ENCODE results near the gene RFXAP.

The RFXAP gene

DNA sequence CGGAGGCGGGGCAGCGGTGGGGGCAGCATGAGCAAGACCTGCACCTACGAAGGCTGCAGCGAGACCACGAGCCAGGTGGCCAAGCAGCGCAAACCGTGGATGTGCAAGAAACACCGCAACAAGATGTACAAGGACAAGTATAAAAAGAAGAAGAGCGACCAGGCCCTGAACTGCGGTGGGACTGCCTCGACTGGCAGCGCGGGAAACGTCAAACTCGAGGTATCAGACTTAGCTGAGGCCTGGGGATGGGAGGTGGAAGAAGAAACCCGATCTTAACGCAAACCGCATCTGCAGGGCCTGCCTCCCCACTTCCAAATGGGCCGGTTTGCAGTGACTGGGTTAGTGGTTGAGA lies 693 bp downstream of the RFXAP start:
- Histone ChIP-seq H3K23ac (ENCODE audit: low read depth, low read length, poor library complexity) (peak overlapping the region; percentile 90), H3K9me3 (replicated peaks in 1 of 2; ENCODE audit: control insufficient read depth in 2 of 2, insufficient read depth in 1 of 2, low read depth in 1 of 2, low read length in 2 of 2) (no peaks in the 10 kb centered on the region), H3K9ac (ENCODE audit: low read depth, low read length, poor library complexity) (peak overlapping the region; percentile 89), H2BK12ac (ENCODE audit: low read length) (no peak overlapping the region), H3K79me1 (ENCODE audit: low read depth, low read length) (peaks cover 2% of the 10 kb centered on the region), H3K36me3 (replicated peaks in 1 of 2; ENCODE audit: control insufficient read depth in 2 of 2, insufficient read depth in 2 of 2, low read length in 2 of 2) (peaks cover 0 to 12% of the 10 kb centered on the region in 2 donors), H2AFZ (ENCODE audit: low read length) (peak overlapping the region; percentile 98), H4K91ac (ENCODE audit: low read depth, low read length, poor library complexity) (no peak overlapping the region), H3K18ac (ENCODE audit: low read length) (peak overlapping the region; percentile 96), H3K14ac (ENCODE audit: low read length) (peak overlapping the region; percentile 91), H2BK120ac (ENCODE audit: low read depth, low read length) (no peak overlapping the region), H2AK5ac (ENCODE audit: low read depth, low read length) (peak overlapping the region; percentile 54), H2BK5ac (ENCODE audit: low read length) (peak overlapping the region; percentile 60), H3K4me3 (ENCODE audit: low read length in 2 of 2) (peak overlapping the region; percentile 75 to 93), H3K4me2 (ENCODE audit: insufficient read depth, low read length, poor library complexity, severe bottlenecking) (peak overlapping the region; percentile 92), H3K27ac (replicated peaks; ENCODE audit: low read length) (no peak overlapping the region), H3K4ac (ENCODE audit: low read length) (no peak overlapping the region), H3K4me1 (ENCODE audit: control insufficient read depth in 2 of 2, insufficient read depth in 1 of 2, low read depth in 1 of 2, low read length in 2 of 2) (peaks cover 0 to 2% of the 10 kb centered on the region in 2 donors), H4K8ac (ENCODE audit: low read depth, low read length) (peak overlapping the region; percentile 19), H3K27me3 (ENCODE audit: control insufficient read depth in 3 of 3, insufficient read depth in 3 of 3, low read depth in 1 of 3, low read length in 3 of 3) (no peaks in the 10 kb centered on the region), H2BK15ac (ENCODE audit: low read length) (no peak overlapping the region)
- no CpG with 5 or more reads among the region's 20 CpGs for WGBS, 2 donors (ENCODE audit: extremely low coverage in 2 of 2, insufficient read length in 2 of 2, insufficient replicate concordance in 1 of 2)
- DNase-seq (ENCODE audit: low spot score) = peak; percentile 9

DNA sequence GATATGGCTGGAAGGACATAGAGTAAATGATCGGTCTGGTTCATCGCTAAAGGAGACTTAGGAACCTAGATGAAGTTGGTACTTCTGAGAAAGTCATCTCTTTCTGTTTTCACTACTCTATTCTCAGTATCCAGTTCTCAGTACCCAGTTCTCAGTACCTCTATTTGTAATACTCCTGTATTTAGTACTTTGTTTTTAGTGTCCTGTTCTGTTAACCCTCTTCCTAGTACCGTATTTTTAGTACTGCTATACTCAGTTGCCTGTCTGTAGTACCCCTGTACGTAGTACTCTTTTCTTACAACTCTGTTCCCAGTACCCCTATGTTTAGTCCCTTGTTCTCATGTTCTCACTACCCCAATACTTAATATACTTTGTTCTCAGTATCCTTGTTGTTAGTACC lies 1.2 kb downstream of the RFXAP start:
- no peak overlapping the region for H2AK5ac ChIP-seq (ENCODE audit: low read depth, low read length)
- peaks cover 0 to 17% of the 10 kb centered on the region in 2 donors for H3K36me3 ChIP-seq (replicated peaks in 1 of 2; ENCODE audit: control insufficient read depth in 2 of 2, insufficient read depth in 2 of 2, low read length in 2 of 2)
- no peak overlapping the region for H3K18ac ChIP-seq (ENCODE audit: low read length)
- no CpG with 5 or more reads among the region's 4 CpGs for WGBS, 2 donors (ENCODE audit: extremely low coverage in 2 of 2, insufficient read length in 2 of 2, insufficient replicate concordance in 1 of 2)
- H3K4ac ChIP-seq (ENCODE audit: low read length) = no peak overlapping the region
- no peak overlapping the region for H3K9ac ChIP-seq (ENCODE audit: low read depth, low read length, poor library complexity)
- H4K8ac ChIP-seq (ENCODE audit: low read depth, low read length) = no peak overlapping the region
- peak overlapping the region; percentile 75 to 93 for H3K4me3 ChIP-seq (ENCODE audit: low read length in 2 of 2)
- no peak overlapping the region for H4K91ac ChIP-seq (ENCODE audit: low read depth, low read length, poor library complexity)
- H3K23ac ChIP-seq (ENCODE audit: low read depth, low read length, poor library complexity) = no peak overlapping the region
- H3K4me2 ChIP-seq (ENCODE audit: insufficient read depth, low read length, poor library complexity, severe bottlenecking) = peak overlapping the region; percentile 92
- H2BK120ac ChIP-seq (ENCODE audit: low read depth, low read length) = no peak overlapping the region
- H3K79me1 ChIP-seq (ENCODE audit: low read depth, low read length) = peaks cover 2% of the 10 kb centered on the region
- H3K9me3 ChIP-seq (replicated peaks in 1 of 2; ENCODE audit: control insufficient read depth in 2 of 2, insufficient read depth in 1 of 2, low read depth in 1 of 2, low read length in 2 of 2) = no peaks in the 10 kb centered on the region
- H3K27ac ChIP-seq (replicated peaks; ENCODE audit: low read length) = no peak overlapping the region
- no peaks in the 10 kb centered on the region for H3K27me3 ChIP-seq (ENCODE audit: control insufficient read depth in 3 of 3, insufficient read depth in 3 of 3, low read depth in 1 of 3, low read length in 3 of 3)
- H2BK12ac ChIP-seq (ENCODE audit: low read length) = no peak overlapping the region
- DNase-seq (ENCODE audit: low spot score) = no peak
- H2AFZ ChIP-seq (ENCODE audit: low read length) = no peak overlapping the region
- H2BK5ac ChIP-seq (ENCODE audit: low read length) = no peak overlapping the region
- H3K14ac ChIP-seq (ENCODE audit: low read length) = no peak overlapping the region
- H2BK15ac ChIP-seq (ENCODE audit: low read length) = no peak overlapping the region
- H3K4me1 ChIP-seq (ENCODE audit: control insufficient read depth in 2 of 2, insufficient read depth in 1 of 2, low read depth in 1 of 2, low read length in 2 of 2) = peaks cover 0 to 2% of the 10 kb centered on the region in 2 donors

GRCh38 chr13:36822785-36823184 lies 3.8 kb downstream of the RFXAP start:
- no peak for DNase-seq (ENCODE audit: low spot score)

DNA sequence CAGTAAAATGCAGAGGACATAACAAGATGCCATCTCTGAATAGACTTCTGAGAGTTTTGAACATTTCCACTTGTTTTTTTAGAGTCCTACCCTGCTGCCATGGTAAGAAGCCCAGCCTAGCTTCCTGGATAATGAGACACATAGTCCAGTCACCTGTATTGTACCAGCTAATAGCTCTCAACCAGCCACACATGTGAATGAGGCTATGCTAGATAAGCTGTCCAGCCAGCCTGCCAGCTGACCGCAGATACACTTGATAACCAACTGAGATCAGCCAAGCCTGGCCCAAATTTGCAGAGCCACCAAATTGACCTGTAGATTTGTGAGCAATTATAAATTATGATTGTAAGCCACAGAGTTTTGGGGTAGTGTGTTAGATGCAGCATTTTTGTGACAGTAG lies 10.7 kb downstream of the RFXAP start:
- H3K27ac ChIP-seq (replicated peaks; ENCODE audit: low read length) = no peak overlapping the region
- no peak overlapping the region for H2AK5ac ChIP-seq (ENCODE audit: low read depth, low read length)
- no peak overlapping the region for H2BK15ac ChIP-seq (ENCODE audit: low read length)
- H2BK12ac ChIP-seq (ENCODE audit: low read length) = no peak overlapping the region
- no peak overlapping the region for H2BK5ac ChIP-seq (ENCODE audit: low read length)
- H3K9me3 ChIP-seq (replicated peaks in 1 of 2; ENCODE audit: control insufficient read depth in 2 of 2, insufficient read depth in 1 of 2, low read depth in 1 of 2, low read length in 2 of 2) = no peaks in the 10 kb centered on the region
- peaks cover 0 to 78% of the 10 kb centered on the region in 2 donors for H3K36me3 ChIP-seq (replicated peaks in 1 of 2; ENCODE audit: control insufficient read depth in 2 of 2, insufficient read depth in 2 of 2, low read length in 2 of 2)
- H4K91ac ChIP-seq (ENCODE audit: low read depth, low read length, poor library complexity) = no peak overlapping the region
- no peak overlapping the region for H2AFZ ChIP-seq (ENCODE audit: low read length)
- no peak overlapping the region for H4K8ac ChIP-seq (ENCODE audit: low read depth, low read length)
- no peak overlapping the region for H3K23ac ChIP-seq (ENCODE audit: low read depth, low read length, poor library complexity)
- no peaks in the 10 kb centered on the region for H3K27me3 ChIP-seq (ENCODE audit: control insufficient read depth in 3 of 3, insufficient read depth in 3 of 3, low read depth in 1 of 3, low read length in 3 of 3)
- H3K9ac ChIP-seq (ENCODE audit: low read depth, low read length, poor library complexity) = no peak overlapping the region
- no peak overlapping the region for H3K4me2 ChIP-seq (ENCODE audit: insufficient read depth, low read length, poor library complexity, severe bottlenecking)
- no peaks in the 10 kb centered on the region for H3K79me1 ChIP-seq (ENCODE audit: low read depth, low read length)
- no peak overlapping the region for H2BK120ac ChIP-seq (ENCODE audit: low read depth, low read length)
- no peak overlapping the region for H3K18ac ChIP-seq (ENCODE audit: low read length)
- H3K4me3 ChIP-seq (ENCODE audit: low read length in 2 of 2) = no peak overlapping the region
- WGBS, 2 donors (ENCODE audit: extremely low coverage in 2 of 2, insufficient read length in 2 of 2, insufficient replicate concordance in 1 of 2) = no CpG with 5 or more reads among the region's 1 CpG
- no peak overlapping the region for H3K14ac ChIP-seq (ENCODE audit: low read length)
- DNase-seq (ENCODE audit: low spot score) = no peak
- H3K4ac ChIP-seq (ENCODE audit: low read length) = no peak overlapping the region
- H3K4me1 ChIP-seq (ENCODE audit: control insufficient read depth in 2 of 2, insufficient read depth in 1 of 2, low read depth in 1 of 2, low read length in 2 of 2) = no peaks in the 10 kb centered on the region

More at GRCh38 chr13:36822785-36823184, 3.8 kb downstream of the RFXAP start:
- no peak overlapping the region for H3K4me3 ChIP-seq (ENCODE audit: low read length in 2 of 2)
- H3K27me3 ChIP-seq (ENCODE audit: control insufficient read depth in 3 of 3, insufficient read depth in 3 of 3, low read depth in 1 of 3, low read length in 3 of 3) = no peaks in the 10 kb centered on the region
- H3K4me2 ChIP-seq (ENCODE audit: insufficient read depth, low read length, poor library complexity, severe bottlenecking) = no peak overlapping the region
- no peak overlapping the region for H3K23ac ChIP-seq (ENCODE audit: low read depth, low read length, poor library complexity)
- peaks cover 2% of the 10 kb centered on the region for H3K79me1 ChIP-seq (ENCODE audit: low read depth, low read length)
- no CpG with 5 or more reads among the region's 3 CpGs for WGBS, 2 donors (ENCODE audit: extremely low coverage in 2 of 2, insufficient read length in 2 of 2, insufficient replicate concordance in 1 of 2)
- H3K18ac ChIP-seq (ENCODE audit: low read length) = no peak overlapping the region
- no peak overlapping the region for H2AFZ ChIP-seq (ENCODE audit: low read length)
- no peaks in the 10 kb centered on the region for H3K9me3 ChIP-seq (replicated peaks in 1 of 2; ENCODE audit: control insufficient read depth in 2 of 2, insufficient read depth in 1 of 2, low read depth in 1 of 2, low read length in 2 of 2)
- H2BK5ac ChIP-seq (ENCODE audit: low read length) = no peak overlapping the region
- no peak overlapping the region for H4K91ac ChIP-seq (ENCODE audit: low read depth, low read length, poor library complexity)
- H2BK12ac ChIP-seq (ENCODE audit: low read length) = no peak overlapping the region
- H3K36me3 ChIP-seq (replicated peaks in 1 of 2; ENCODE audit: control insufficient read depth in 2 of 2, insufficient read depth in 2 of 2, low read length in 2 of 2) = peaks cover 0 to 42% of the 10 kb centered on the region in 2 donors
- H3K14ac ChIP-seq (ENCODE audit: low read length) = no peak overlapping the region
- H3K9ac ChIP-seq (ENCODE audit: low read depth, low read length, poor library complexity) = no peak overlapping the region
- H2BK120ac ChIP-seq (ENCODE audit: low read depth, low read length) = no peak overlapping the region
- no peak overlapping the region for H2BK15ac ChIP-seq (ENCODE audit: low read length)
- no peak overlapping the region for H4K8ac ChIP-seq (ENCODE audit: low read depth, low read length)
- H3K27ac ChIP-seq (replicated peaks; ENCODE audit: low read length) = no peak overlapping the region
- H3K4ac ChIP-seq (ENCODE audit: low read length) = no peak overlapping the region
- peaks cover 0 to 2% of the 10 kb centered on the region in 2 donors for H3K4me1 ChIP-seq (ENCODE audit: control insufficient read depth in 2 of 2, insufficient read depth in 1 of 2, low read depth in 1 of 2, low read length in 2 of 2)
- H2AK5ac ChIP-seq (ENCODE audit: low read depth, low read length) = no peak overlapping the region
